Panc1 (cell line): ENCODE measurements around the gene AMIGO1. TPM values are rescaled to one million over a fixed set of nuclear protein-coding genes. Genes with fewer than 3 reads are reported as not detected.
A peak's percentile ranks its signal among the peaks of the same experiment; 100 is the strongest.

ENCODE experiments used
- ATAC-seq: fragments of 200-7000 bp; cut with Tn5 transposase; 2 replicates; pipeline ENCODE4 v1.9.1; 2020; ENCODE audit warnings: mild to moderate bottlenecking, moderate library complexity
- BruUV-seq: library from RNA; stranded (reverse); fragments of 400-500 nt; replicated peaks from 2 replicates; lab custom pipeline; 2021; lab: Mats Ljungman, UMichigan
- CTCF ChIA-PET: fragments of 300-600 bp; sonication (Branson Sonifier 250); formaldehyde crosslinking; loops from one replicate; lab custom pipeline; 2022; ENCODE audit warnings: antibody characterized with exemption; lab: Charles Lee
- POLR2A ChIA-PET: fragments of 300-600 bp; sonication (Branson Sonifier 250); formaldehyde crosslinking; loops from one replicate; lab custom pipeline; 2022; ENCODE audit warnings: antibody characterized with exemption; lab: Charles Lee
- DNase-seq: peaks from one replicate; pipeline ENCODE4 v3.0.0-alpha.2; 2010; ENCODE audit warnings: low read depth, low spot score
- H3K27ac ChIP-seq: 2 replicates; pipeline ENCODE4 v1.5.1; 2011; ENCODE audit warnings: mild to moderate bottlenecking, low read length, inconsistent platforms
- H3K27me3 ChIP-seq: fragments of 200-500 bp; sonication (Bioruptor generic); 2 replicates; pipeline ENCODE4 v1.6.0; 2014; ENCODE audit warnings: low read length, inconsistent platforms; ENCODE audit not compliant: control insufficient read depth, insufficient read depth
- H3K36me3 ChIP-seq: fragments of 200-500 bp; sonication (Bioruptor generic); 2 replicates; pipeline ENCODE4 v1.5.1; 2014; ENCODE audit warnings: inconsistent platforms, mild to moderate bottlenecking, low read length, moderate library complexity; ENCODE audit not compliant: control insufficient read depth, insufficient read depth
- H3K4me1 ChIP-seq: 2 replicates; pipeline ENCODE4 v1.5.1; 2011; ENCODE audit warnings: inconsistent platforms, mild to moderate bottlenecking, low read length, moderate library complexity; ENCODE audit not compliant: control insufficient read depth, insufficient read depth
- H3K4me3 ChIP-seq, 2 experiments: 2 replicates each; pipeline ENCODE4 v1.5.1; 2011 to 2012; ENCODE audit warnings: low read depth in 2 of 2, low read length in 2 of 2, mild to moderate bottlenecking in 2 of 2, inconsistent platforms in 1 of 2, moderate library complexity in 1 of 2
- H3K9me3 ChIP-seq: fragments of 200-500 bp; sonication (Bioruptor generic); 2 replicates; pipeline ENCODE4 v1.5.1; 2014; ENCODE audit warnings: low read depth, mild to moderate bottlenecking, inconsistent platforms, low read length, moderate library complexity; ENCODE audit not compliant: control insufficient read depth, insufficient read depth
- POLR2AphosphoS5 ChIP-seq: IDR thresholded peaks from 2 replicates; pipeline ENCODE4 v1.6.1; 2012; ENCODE audit warnings: mild to moderate bottlenecking, low read depth, low read length, moderate library complexity
- REST ChIP-seq, 2 experiments: IDR thresholded peaks; 2 replicates each; pipeline ENCODE4 v1.6.1; 2011 to 2012; ENCODE audit warnings: low read depth in 2 of 2, control low read depth in 1 of 2, low read length in 1 of 2, mild to moderate bottlenecking in 1 of 2, moderate library complexity in 1 of 2; ENCODE audit not compliant: insufficient read depth in 1 of 2
- SIN3A ChIP-seq: IDR thresholded peaks from 2 replicates; pipeline ENCODE4 v1.6.1; 2012; ENCODE audit warnings: low read depth, mild to moderate bottlenecking, low read length, moderate library complexity, borderline replicate concordance; ENCODE audit not compliant: insufficient read depth
- TCF7L2 ChIP-seq: IDR thresholded peaks from 2 replicates; pipeline ENCODE4 v1.6.1; 2011; ENCODE audit warnings: mild to moderate bottlenecking, low read depth, low read length, inconsistent platforms
- in situ Hi-C: cut with HindIII; loops from 2 replicates; pipeline ENCODE4 v1.10.0; 2016; ENCODE audit warnings: low sequenced_read_pairs, low pct_unique_long_range_greater_than_20kb
- intact Hi-C: fragments of 100-400 bp; cut with micrococcal nuclease; formaldehyde crosslinking; loops from one replicate; pipeline ENCODE4 v1.10.0; 2022; ENCODE audit not compliant: unreplicated experiment
- total RNA-seq: library from RNA; stranded (reverse); gene quantifications from one replicate; pipeline ENCODE4 v1.2.1, GENCODE V29; 2021; ENCODE audit not compliant: unreplicated experiment
- TF ChIP-seq, protein P1 (sequence below): fragments of 450-650 bp; IDR thresholded peaks from 2 replicates; pipeline ENCODE4 v1.5.1; 2017; ENCODE audit warnings: mild to moderate bottlenecking

The AMIGO1 gene
- total RNA-seq, 1 experiment from 2014 or later, result 0.64 TPM

- no peak for DNase-seq
- intact Hi-C loops, result no loop called here
- ChIA-PET CTCF (interaction anchor here (5.2 kb wide), 1 partner anchor 37 kb away, joined by 23 read pairs; no protein-coding TSS in a partner anchor), POLR2A (no interaction called here)
- no TSS peak for BruUV-seq
- in situ Hi-C loops, result no loop called here
- Histone ChIP-seq H3K4me3 (no peak overlapping the region), H3K27ac (no peak overlapping the region), H3K36me3 (no peaks in the 10 kb centered on the region; the same call in 1 of the 2 replicates), H3K4me1 (peaks cover 6% of the 10 kb centered on the region; the same call in 1 of the 2 replicates), H3K27me3 (no peaks in the 10 kb centered on the region), H3K9me3 (no peaks in the 10 kb centered on the region)
- TF ChIP-seq, protein P1, sequence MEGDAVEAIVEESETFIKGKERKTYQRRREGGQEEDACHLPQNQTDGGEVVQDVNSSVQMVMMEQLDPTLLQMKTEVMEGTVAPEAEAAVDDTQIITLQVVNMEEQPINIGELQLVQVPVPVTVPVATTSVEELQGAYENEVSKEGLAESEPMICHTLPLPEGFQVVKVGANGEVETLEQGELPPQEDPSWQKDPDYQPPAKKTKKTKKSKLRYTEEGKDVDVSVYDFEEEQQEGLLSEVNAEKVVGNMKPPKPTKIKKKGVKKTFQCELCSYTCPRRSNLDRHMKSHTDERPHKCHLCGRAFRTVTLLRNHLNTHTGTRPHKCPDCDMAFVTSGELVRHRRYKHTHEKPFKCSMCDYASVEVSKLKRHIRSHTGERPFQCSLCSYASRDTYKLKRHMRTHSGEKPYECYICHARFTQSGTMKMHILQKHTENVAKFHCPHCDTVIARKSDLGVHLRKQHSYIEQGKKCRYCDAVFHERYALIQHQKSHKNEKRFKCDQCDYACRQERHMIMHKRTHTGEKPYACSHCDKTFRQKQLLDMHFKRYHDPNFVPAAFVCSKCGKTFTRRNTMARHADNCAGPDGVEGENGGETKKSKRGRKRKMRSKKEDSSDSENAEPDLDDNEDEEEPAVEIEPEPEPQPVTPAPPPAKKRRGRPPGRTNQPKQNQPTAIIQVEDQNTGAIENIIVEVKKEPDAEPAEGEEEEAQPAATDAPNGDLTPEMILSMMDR, result no peak
- TF ChIP-seq SIN3A, result no peak
- no peak for TF ChIP-seq POLR2AphosphoS5
- no peak for TF ChIP-seq TCF7L2
- ATAC-seq, result no peak
These were observed 13.8 kb downstream of the AMIGO1 start for GRCh38 chr1:109495738-109496137.

DNA sequence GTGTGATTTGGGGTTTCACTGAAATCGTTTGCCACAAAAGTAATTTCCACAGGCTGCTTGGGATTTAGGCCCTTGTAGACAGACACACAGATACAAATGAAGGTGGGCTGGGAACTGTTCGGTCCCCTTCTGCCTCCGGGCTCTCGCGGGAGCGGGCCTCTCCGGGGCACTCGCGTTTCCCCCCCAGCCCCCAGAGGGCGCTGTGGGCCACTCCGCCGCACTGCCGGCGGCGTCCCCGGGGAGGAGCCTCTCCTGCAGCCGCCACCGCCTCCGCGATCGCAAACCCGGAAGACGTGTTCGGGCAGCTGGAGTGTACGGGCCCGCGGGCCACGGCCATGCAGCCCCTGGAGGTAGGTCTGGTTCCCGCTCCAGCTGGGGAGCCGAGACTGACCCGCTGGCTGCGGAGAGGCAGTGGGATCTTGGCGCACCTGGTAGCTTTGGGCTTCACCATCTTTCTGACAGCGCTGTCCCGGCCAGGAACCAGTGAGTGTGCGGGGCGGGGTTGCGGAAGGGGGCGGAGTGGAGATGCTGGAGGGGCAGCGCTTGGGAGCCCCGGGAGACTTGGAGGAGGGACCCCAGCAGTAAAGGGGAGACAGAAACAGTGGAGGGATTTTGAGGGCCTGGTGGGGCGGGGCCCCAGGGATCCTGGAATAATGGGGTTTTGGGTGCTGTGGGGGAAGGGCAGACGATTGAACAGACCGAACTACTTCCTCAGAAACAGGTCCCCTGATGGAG is 15.6 kb downstream of the AMIGO1 start, which contains the start of gene CYB561D1:
Gene CYB561D1, plus strand, starts transcription at position 290 of the 735 bp plus-strand sequence. Its CDS starts 46 bp downstream, at position 336.
- Histone ChIP-seq H3K36me3 (no peaks in the 10 kb centered on the region; the same call in 1 of the 2 replicates), H3K27ac (peak within 1 kb of the TSS; percentile 73), H3K9me3 (no peaks in the 10 kb centered on the region), H3K4me1 (peaks cover 6% of the 10 kb centered on the region; the same call in 1 of the 2 replicates), H3K4me3 (peak within 1 kb of the TSS; percentile 71 to 75), H3K27me3 (no peaks in the 10 kb centered on the region)
- ChIA-PET POLR2A (interaction anchor here (0.7 kb wide), 1 partner anchor 11 kb away, joined by 4 read pairs; no protein-coding TSS in a partner anchor), CTCF (interaction anchor here (0.6 to 2.3 kb wide), 7 partner anchors 8 to 217 kb away, joined by 3 to 15 read pairs (median 3); no protein-coding TSS in a partner anchor)
- DNase-seq (peak; percentile 47), ATAC-seq (peak; percentile 94)
- in situ Hi-C loops (no loop called here), intact Hi-C loops (loop anchor here (2.0 kb wide), 1 partner anchor 39 kb away; no protein-coding TSS in a partner anchor)
- no TSS peak for BruUV-seq
- TF ChIP-seq POLR2AphosphoS5 (peak; percentile 63; the same call in 1 of the 2 replicates), REST (IDR thresholded peaks at IDR 0.05; ENCODE audit: insufficient read depth in 1 of 2, low read depth in 2 of 2, low read length in 1 of 2) (0 out of 4 replicates have a peak, but pooled peaks of 1 of the 2 experiments have one; percentile 35), TCF7L2 (no peak), SIN3A (0 out of 2 replicates have a peak, but pooled peaks have one; percentile 76)
- TF ChIP-seq, protein P1, result peak; percentile 94
